Epidermal melanocyte (primary cell): ENCODE results near the gene PHC2.

Experiments
- DNase-seq: peaks from one replicate; pipeline ENCODE4 v3.0.0; 2011; ENCODE audit warnings: low spot score; ENCODE audit not compliant: insufficient read length

The PHC2 gene

DNA sequence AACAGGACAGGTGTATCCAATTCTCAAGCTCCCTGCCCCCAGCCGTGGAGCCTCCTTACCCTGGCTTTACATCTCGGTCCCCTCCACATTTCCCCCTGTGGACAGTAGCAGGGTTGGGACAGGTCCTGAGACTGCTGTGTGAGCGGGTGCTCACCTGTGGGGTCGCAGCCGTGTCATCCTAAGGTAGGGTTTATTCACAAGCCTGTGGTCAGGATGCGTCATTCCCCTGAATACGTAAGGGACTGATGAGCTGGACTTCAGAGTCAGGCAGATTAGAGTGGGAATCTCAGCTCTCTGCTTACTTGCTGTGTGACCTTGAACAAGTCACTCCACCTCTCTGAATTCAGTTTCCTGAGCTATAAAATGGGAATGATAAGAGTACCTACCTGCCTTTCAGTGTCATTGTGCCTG is 156.9 kb downstream of the PHC2 start:
- no peak for DNase-seq
